GM18867 (cell line): ENCODE measurements around the gene CTNNA3.

Source experiments
- ATAC-seq: cut with Tn5 transposase; IDR thresholded peaks from one replicate; pipeline ENCODE4 v1.9.1; 2021; ENCODE audit warnings: mild to moderate bottlenecking, moderate library complexity; ENCODE audit not compliant: unreplicated experiment

The CTNNA3 gene

GRCh38 chr10:66964946-66965345 is 731.0 kb downstream of the CTNNA3 start:
- ATAC-seq, result no peak

- ATAC-seq, result no peak
Observed at GRCh38 chr10:66958466-66958865, 737.5 kb downstream of the CTNNA3 start.

- no peak for ATAC-seq
Observed at GRCh38 chr10:66951896-66952295, 744.1 kb downstream of the CTNNA3 start.

GRCh38 chr10:66943590-66943989 is 752.4 kb downstream of the CTNNA3 start:
- ATAC-seq, result no peak

- no peak for ATAC-seq
Observed at GRCh38 chr10:66942407-66942806, 753.6 kb downstream of the CTNNA3 start.

- ATAC-seq, result no peak
Observed at GRCh38 chr10:66941491-66941890, 754.5 kb downstream of the CTNNA3 start.

GRCh38 chr10:66940965-66941364 is 755.0 kb downstream of the CTNNA3 start:
- no peak for ATAC-seq

GRCh38 chr10:66934711-66935110 is 761.3 kb downstream of the CTNNA3 start:
- ATAC-seq, result no peak

- ATAC-seq, result no peak
Observed at GRCh38 chr10:66931949-66932343, 764.0 kb downstream of the CTNNA3 start.

GRCh38 chr10:66931340-66931948 is 764.6 kb downstream of the CTNNA3 start:
- peak; percentile 86 for ATAC-seq

GRCh38 chr10:66929375-66929774 is 766.6 kb downstream of the CTNNA3 start:
- ATAC-seq, result no peak

GRCh38 chr10:66928776-66929175 is 767.2 kb downstream of the CTNNA3 start:
- no peak for ATAC-seq

- ATAC-seq, result no peak
Observed at GRCh38 chr10:66927971-66928770, 767.8 kb downstream of the CTNNA3 start.

GRCh38 chr10:66927251-66927935 is 768.6 kb downstream of the CTNNA3 start:
- no peak for ATAC-seq

- ATAC-seq, result no peak
Observed at GRCh38 chr10:66926841-66927240, 769.2 kb downstream of the CTNNA3 start.

- peak; percentile 100 for ATAC-seq
Observed at GRCh38 chr10:66925896-66926715, 769.9 kb downstream of the CTNNA3 start, which contains the start of gene LRRTM3. TSS of gene LRRTM3 (plus strand) at chr10:66926036.

- no peak for ATAC-seq
Observed at GRCh38 chr10:66925373-66925772, 770.6 kb downstream of the CTNNA3 start.

- no peak for ATAC-seq
Observed at GRCh38 chr10:66924674-66925345, 771.2 kb downstream of the CTNNA3 start.

GRCh38 chr10:66919248-66919647 is 776.7 kb downstream of the CTNNA3 start:
- ATAC-seq, result no peak

GRCh38 chr10:66917104-66917503 is 778.9 kb downstream of the CTNNA3 start:
- ATAC-seq, result no peak
